Ishikawa (cell line): Measurements from ENCODE around the gene ZFP37.

Source experiments
- CEBPB ChIP-seq: IDR thresholded peaks from 2 replicates; pipeline ENCODE4 v1.6.1; 2012
- EP300 ChIP-seq: IDR thresholded peaks from 2 replicates; pipeline ENCODE4 v1.6.1; 2012; ENCODE audit warnings: borderline replicate concordance
- FOXM1 ChIP-seq: IDR thresholded peaks from 2 replicates; pipeline ENCODE4 v1.6.1; 2012; ENCODE audit warnings: low read depth, borderline replicate concordance
- MAX ChIP-seq: IDR thresholded peaks from 2 replicates; pipeline ENCODE4 v1.6.1; 2012
- NFIC ChIP-seq: IDR thresholded peaks from 2 replicates; pipeline ENCODE4 v1.6.1; 2012
- REST ChIP-seq: IDR thresholded peaks from 2 replicates; pipeline ENCODE4 v1.6.1; 2012; ENCODE audit warnings: low read depth, mild to moderate bottlenecking
- TAF1 ChIP-seq: IDR thresholded peaks from 2 replicates; pipeline ENCODE4 v1.6.1; 2012; ENCODE audit warnings: low read depth, mild to moderate bottlenecking
- TCF12 ChIP-seq: IDR thresholded peaks from 2 replicates; pipeline ENCODE4 v1.6.1; 2012; ENCODE audit warnings: low read depth
- TEAD4 ChIP-seq: IDR thresholded peaks from 2 replicates; pipeline ENCODE4 v1.6.1; 2012
- YY1 ChIP-seq: IDR thresholded peaks from 2 replicates; pipeline ENCODE4 v1.6.1; 2012; ENCODE audit warnings: low read depth
- TF ChIP-seq, protein P1 (sequence below): IDR thresholded peaks from 2 replicates; pipeline ENCODE4 v1.6.1; 2012

DNA sequence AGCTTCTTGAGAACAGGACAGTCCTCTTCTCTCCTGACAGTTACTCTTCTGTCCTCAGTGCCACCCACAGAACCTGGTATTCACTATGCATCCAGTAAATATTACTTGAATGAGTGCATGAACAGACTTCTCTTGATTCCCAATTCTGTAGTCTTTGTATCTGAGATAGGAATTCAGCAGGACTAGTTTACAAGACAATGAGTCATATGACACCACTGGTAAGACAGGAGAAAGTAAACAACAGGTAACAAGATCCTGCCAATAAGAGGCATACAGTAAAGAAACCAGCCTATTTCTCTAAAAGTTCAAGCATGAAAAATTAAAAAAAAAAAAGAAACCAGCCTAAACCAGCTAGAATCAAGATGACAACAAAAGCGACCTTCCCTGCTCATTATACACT is 50.7 kb downstream of the ZFP37 start:
- TF ChIP-seq FOXM1 (no peak), EP300 (no peak), REST (no peak), TCF12 (no peak), NFIC (no peak), TEAD4 (no peak), YY1 (no peak), MAX (no peak), TAF1 (no peak), CEBPB (no peak)
- TF ChIP-seq, protein P1, sequence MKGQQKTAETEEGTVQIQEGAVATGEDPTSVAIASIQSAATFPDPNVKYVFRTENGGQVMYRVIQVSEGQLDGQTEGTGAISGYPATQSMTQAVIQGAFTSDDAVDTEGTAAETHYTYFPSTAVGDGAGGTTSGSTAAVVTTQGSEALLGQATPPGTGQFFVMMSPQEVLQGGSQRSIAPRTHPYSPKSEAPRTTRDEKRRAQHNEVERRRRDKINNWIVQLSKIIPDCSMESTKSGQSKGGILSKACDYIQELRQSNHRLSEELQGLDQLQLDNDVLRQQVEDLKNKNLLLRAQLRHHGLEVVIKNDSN: no peak
